ENCODE data around the gene RTBDN.
A peak's percentile ranks its signal among the peaks of the same experiment; 100 is the strongest.

The RTBDN gene

DNA sequence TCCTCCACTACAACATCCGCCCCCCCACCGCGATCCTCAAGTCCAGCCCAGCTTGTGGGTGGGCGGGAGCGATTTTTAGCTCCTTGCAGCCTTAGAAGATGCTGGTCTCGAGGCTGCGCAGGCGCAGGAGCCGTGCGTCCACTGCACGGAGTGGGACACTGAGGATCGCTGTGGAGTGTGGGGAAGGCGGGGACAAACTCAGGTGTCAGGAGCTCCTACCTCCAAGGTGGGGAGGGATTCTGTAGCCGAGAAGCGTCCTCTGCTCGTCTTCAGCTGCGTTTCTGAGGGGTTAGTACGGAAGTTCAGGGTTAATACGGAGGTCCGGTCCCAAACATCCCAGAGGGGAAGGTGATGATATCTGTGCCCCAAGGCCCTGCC is at the start of gene RTBDN:
Gene RTBDN, minus strand, starts transcription at position 14 of the 378 bp plus-strand sequence. CDS start 4,600 bp downstream, outside the sequence.
- intact Hi-C loops (cut with DNase I): no loop called here
- peak in 9 of 10 donors; percentile 24 to 95 (median 76) for DNase-seq

DNA sequence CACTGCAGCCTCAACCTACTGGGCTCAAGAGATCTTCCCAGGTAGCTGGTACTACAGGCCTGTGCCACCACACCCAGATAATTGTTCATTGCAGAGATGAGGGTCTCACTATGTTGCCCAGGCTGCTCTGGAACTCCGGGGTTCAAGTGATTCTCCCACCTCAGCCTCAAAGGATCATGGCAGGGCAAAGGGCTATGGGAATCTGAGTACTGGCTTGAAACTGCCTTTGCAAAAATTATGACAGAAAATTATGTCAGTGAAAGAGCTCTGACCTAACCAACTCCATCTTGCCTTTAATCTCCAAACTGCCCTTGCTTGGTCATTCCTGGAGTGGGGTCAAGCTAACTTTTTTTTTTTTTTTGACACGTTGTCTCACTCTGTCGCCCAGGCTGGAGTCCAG is 48.2 kb upstream of the RTBDN start:
- intact Hi-C loops (cut with DNase I): loop anchor here (10.0 kb wide), 1 partner anchor 52 kb away; the partner anchor contains the start of genes CALR and FARSA
- DNase-seq: no peak

DNA sequence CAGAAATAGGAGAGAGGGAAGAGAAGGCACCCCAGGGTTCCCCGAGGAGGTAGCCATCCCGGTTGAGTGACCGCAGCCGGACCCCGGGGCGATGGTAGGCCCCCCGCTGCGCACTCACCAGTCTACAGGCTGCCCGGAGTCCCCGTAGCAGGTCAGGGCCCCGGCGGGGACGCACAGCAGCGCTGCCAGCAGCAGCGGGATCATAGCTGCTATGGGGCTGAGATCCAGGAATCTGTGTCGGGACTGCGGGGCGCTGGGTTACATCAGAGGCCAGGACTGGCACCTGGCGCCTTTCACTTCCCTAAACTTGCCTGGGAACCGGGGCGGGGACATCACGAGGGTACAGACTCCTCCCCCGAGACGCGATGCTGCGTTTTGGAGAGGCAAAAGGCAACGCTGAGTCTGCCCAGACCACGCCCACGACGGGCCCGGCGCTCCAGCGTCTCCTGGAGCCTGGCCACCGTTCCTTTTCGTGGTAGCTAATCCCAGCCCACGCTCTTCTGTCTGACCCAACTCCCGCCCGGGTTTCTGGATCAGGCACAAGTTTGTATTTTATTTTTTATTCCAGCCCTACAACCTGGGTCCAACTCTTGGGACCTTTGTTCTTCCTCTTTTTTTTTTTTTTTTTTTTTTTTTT is 46.9 kb upstream of the RTBDN start, which contains the start of gene DNASE2:
Gene DNASE2, minus strand, starts transcription at position 278 of the 637 bp plus-strand sequence. Its CDS starts 74 bp downstream, at position 204.
- intact Hi-C loops (cut with DNase I): loop anchor here (10.0 kb wide), 1 partner anchor 54 kb away; the partner anchor contains the start of genes CALR and FARSA
- peak; percentile 76 to 98 (median 88) for DNase-seq

DNA sequence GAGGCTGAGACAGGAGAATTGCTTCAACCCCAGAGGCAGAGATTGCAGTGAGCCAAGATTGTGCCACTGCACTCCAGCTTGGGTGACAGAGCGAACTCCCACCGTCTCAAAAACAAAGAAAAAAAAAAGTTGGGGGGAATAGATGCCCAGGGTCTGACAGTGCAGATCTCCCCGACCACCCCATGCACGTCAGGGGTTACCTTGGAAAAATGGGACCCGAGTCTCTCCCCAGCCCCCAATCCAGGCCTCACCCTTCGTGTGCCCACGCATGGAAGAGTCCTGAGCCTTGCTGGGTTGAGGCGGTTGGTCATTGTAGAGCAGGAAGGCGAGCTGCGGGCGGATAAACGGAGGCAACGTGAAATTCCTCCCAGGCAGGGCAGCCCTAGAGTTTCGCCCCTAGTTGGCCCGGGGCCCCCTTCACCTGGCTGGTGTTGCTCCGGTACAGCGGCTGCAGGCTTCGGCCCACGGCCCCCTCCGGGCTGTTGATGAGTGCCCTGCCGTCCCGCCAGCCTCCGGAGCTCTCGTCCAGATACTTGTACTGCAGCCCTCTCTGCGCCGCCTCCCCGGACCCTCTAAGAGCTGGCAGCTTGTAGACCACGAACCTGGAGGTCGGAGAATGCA is 46.3 kb upstream of the RTBDN start:
- intact Hi-C loops (cut with DNase I): loop anchor here (10.0 kb wide), 1 partner anchor 54 kb away; the partner anchor contains the start of genes CALR and FARSA
- peak in 3 of 10 donors; percentile 25 to 86 (median 85) for DNase-seq

DNA sequence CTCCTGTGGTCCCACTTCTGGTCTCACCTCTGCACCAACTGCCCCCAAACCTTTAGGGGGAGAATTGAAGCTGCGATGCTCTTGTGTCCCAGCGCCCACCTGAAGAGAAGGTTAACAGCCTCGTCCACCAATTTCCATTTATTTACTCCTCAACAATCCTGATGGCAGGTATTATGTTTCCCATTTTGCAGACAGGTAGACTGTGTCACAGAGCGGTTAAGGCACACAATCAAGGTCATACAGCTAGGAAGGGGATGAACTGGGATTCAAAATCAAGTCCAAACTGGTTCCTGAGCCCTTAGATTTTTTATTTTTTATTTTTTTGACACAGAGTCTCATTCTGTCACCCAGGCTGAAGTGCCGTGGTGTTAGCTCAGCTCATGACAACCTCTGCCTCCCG is 40.7 kb upstream of the RTBDN start:
- no peak for DNase-seq
- intact Hi-C loops (cut with DNase I): no loop called here

DNA sequence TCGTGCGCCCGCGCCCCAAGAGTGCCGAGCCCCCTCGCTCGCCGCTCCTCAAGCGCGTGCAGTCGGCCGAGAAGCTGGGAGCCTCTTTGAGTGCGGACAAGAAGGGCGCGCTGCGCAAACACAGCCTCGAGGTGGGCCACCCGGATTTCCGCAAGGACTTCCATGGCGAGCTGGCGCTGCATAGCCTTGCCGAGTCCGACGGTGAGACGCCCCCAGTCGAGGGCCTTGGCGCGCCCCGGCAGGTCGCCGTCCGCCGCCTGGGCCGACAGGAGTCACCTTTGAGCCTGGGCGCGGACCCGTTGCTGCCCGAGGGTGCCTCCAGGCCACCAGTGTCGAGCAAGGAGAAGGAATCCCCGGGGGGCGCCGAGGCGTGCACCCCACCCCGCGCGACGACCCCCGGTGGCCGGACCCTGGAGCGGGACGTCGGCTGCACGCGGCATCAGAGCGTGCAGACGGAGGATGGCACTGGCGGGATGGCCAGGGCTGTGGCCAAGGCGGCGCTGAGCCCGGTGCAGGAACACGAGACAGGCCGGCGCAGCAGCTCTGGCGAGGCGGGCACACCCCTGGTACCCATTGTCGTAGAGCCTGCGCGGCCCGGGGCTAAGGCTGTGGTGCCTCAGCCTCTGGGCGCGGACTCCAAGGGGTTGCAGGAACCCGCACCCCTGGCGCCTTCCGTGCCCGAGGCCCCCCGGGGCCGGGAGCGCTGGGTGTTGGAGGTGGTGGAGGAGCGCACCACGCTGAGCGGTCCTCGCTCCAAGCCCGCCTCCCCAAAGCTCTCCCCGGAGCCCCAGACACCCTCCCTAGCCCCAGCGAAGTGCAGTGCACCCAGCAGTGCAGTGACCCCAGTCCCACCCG is 39.7 kb upstream of the RTBDN start:
- intact Hi-C loops (cut with DNase I): no loop called here
- DNase-seq: peak in 1 of 10 donors; percentile 78

DNA sequence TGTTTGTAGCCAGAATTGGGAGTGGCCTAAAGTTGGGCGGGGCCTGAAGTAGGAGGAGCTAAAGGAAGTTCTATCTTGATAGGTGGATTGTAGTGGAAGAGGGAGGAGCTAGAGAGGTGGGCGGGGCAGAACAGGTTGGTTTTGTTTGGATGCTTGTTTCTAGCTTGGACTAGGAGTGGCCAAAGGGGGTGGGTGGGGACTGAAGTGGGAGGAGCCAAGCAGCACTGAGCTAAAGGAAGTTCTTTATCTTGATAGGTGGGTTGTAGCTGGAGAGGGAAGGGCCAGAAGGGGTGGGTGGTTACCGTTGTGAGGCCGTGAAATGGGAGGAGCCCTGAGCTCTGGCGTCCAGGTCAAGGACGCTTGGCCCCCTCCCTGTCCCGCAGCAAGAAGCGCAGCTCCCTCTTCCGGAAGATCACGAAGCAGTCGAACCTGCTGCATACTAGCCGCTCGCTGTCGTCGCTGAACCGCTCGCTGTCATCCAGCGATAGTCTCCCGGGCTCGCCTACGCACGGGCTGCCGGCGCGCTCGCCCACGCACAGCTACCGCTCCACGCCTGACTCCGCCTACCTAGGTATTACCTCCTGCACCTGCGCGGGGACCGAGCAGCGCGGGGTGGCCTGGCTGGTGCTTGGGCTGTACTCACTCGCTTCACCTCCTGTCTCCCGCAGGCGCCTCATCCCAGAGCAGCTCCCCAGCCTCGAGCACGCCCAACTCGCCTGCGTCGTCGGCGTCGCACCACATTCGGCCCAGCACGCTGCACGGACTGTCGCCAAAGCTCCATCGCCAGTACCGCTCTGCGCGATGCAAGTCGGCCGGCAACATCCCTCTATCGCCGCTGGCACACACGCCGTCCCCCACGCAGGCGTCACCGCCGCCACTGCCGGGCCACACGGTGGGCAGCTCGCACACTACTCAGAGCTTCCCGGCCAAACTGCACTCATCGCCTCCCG is 38.8 kb upstream of the RTBDN start:
- peak in 2 of 10 donors; percentile 43 to 87 for DNase-seq

DNA sequence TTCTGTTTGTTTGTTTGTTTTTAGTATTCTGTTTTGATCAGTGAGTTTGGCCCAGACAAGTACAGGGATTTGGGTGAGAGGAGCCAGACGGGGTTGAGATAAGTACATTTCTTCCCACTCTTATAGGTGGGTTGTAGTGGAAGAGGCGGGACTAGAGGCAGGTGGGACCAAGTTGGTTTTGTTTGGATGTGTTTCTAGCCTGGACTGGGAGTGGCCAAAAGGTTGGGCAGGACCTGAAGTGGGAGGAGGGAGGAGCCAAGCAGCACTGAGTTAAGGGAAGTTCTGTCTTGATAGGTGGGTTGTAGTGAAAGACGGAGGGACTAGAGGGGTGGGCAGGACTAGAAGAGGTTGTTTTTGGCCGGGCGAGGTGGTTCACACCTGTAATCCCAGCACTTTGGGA is 37.9 kb upstream of the RTBDN start:
- intact Hi-C loops (cut with DNase I): no loop called here
- no peak for DNase-seq

More for the DNA sequence above, 38.8 kb upstream of the RTBDN start:
- intact Hi-C loops (cut with DNase I): no loop called here

DNA sequence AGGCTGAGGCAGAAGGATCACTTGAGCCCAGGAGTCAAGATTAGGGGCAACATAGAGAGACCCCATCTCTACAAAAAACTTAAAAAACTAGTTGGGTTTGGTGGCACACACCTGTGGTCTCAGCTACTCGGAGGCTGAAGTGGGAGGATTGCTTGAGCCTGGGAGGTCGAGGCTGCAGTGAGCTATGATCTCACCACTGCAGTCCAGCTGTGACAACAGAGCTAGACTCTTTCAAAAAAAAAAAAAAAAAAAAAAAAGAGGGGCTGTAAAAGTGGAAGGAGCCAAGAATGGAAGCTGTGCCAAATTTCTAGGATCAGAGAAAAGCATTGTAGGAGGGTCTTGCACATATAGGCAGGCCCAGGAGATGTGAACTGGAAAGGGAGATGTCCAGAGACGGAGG is 37.3 kb upstream of the RTBDN start:
- DNase-seq: no peak
- intact Hi-C loops (cut with DNase I): no loop called here

DNA sequence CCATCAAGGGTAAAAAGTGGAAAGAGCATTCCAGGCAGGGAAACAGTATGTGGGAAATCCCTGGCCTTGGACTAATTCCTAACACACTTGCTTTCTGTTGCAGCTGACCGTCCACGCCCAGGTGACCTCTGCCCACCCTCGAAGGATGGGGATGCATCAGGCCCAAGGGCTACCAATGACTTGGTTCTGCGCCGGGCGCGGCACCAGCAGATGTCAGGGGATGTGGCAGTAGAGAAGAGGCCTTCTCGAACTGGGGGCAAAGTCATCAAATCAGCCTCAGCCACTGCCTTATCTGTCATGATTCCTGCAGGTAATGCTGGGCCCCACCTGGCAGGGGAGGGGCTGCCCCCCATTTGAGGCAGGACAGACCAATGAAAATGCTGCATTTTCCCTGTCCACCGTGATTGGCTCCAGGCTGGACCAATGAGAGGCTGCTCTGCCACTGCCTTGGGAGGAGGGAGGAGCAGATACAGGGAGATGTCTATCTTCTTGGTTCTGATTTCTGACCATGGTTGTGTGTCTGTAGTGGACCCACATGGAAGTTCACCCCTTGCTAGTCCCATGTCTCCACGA is 34.2 kb upstream of the RTBDN start:
- DNase-seq: no peak
- intact Hi-C loops (cut with DNase I): no loop called here

DNA sequence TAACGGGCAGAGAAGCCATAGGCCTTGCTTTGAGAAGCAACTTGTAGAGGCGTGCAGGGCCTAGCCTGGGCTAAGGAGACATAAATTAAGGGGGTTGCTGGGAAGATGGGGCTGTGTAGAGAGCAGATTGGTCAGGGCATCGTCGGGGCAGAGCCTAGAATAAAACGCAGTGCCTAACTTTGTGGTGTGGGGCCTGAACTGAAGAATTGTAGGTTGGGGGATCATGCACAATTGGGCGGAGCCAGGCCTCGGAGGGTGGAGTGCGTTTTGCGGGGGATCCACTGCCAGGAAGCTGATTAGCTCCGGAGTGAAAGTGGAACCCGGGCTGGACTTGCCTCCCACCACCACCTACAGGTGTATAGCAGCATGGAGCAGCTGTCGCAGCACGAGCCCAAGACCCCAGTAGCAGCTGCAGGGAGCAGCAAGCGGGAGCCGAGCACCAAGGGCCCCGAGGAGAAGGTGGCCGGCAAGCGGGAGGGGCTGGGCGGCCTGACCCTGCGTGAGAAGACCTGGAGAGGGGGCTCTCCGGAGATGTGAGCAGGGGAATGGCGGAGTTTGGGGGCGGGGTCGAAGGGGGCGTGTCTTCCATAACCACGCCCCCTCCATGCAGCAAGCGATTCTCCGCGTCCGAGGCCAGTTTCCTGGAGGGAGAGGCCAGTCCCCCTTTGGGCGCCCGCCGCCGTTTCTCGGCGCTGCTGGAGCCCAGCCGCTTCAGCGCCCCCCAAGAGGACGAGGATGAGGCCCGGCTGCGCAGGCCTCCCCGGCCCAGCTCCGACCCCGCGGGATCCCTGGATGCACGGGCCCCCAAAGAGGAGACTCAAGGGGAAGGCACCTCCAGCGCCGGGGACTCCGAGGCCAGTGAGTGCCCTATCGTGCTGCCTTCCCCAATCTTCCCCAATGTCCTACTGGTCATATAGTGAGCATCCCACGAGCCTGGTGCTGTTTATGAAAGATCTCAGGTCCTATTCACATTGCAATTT is 33.0 kb upstream of the RTBDN start:
- intact Hi-C loops (cut with DNase I): no loop called here
- no peak for DNase-seq

DNA sequence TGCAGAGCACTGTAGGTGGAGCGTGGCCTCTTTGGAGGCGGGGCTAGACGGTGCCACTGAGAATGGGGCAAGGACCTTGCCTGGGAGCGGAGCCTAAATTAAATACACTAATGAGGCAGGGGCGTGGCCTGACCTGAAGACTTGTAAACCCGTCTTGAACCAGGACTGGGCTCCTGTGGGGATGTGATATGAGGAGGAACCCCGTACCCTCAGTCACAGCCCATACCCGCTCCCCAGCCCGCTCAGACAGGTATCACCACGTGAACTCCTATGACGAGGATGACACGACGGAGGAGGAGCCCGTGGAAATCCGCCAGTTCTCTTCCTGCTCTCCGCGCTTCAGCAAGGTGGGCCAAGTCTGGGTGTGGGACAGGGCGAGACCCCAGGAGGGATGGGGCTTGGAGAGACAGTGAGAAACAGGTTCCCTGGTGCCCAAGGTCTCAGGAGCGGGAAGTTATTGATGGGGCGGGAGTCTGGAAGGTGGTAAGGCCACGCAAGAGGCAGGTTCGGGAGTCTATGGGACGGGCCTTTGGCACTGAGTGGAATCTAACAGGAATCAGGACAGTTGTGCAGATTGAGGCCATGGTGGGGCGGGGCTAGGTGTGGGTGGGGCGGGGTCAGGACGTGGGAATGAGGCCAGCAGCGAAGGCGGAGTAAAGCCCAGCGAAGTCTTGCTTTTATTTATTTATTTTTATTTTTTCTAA is 32.2 kb upstream of the RTBDN start:
- intact Hi-C loops (cut with DNase I): no loop called here
- no peak for DNase-seq

DNA sequence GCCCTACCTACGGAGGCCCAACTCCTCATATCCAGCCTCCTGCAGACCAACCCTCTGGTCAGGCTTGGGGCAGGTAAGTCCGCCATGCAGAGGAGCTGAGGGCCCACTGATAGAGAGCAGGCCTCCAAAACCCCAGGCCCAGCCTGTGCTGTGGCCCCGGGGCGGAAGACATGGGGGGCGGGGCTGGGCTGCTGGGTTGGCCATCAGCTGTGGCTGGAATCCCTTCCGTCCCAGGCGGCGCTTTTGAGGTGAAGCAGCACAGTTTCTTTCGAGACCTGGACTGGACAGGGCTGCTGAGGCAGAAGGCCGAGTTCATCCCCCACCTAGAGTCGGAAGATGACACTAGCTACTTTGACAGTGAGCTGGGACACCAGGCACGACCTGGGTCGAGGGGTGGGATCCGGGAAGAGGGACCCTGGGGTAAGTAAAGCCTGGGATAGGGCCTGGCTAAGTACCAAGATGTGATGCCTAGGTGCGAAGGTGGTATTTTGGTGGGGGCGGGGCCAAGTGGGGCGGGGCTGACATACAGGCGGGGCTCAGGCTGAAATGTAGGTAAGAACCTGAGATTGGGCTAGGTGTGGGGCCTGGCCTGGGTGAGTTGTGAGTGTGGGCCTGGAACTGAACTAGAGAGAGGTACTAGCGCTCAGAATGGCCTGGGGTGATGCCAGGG is 31.5 kb upstream of the RTBDN start:
- DNase-seq: no peak
- intact Hi-C loops (cut with DNase I): no loop called here

DNA sequence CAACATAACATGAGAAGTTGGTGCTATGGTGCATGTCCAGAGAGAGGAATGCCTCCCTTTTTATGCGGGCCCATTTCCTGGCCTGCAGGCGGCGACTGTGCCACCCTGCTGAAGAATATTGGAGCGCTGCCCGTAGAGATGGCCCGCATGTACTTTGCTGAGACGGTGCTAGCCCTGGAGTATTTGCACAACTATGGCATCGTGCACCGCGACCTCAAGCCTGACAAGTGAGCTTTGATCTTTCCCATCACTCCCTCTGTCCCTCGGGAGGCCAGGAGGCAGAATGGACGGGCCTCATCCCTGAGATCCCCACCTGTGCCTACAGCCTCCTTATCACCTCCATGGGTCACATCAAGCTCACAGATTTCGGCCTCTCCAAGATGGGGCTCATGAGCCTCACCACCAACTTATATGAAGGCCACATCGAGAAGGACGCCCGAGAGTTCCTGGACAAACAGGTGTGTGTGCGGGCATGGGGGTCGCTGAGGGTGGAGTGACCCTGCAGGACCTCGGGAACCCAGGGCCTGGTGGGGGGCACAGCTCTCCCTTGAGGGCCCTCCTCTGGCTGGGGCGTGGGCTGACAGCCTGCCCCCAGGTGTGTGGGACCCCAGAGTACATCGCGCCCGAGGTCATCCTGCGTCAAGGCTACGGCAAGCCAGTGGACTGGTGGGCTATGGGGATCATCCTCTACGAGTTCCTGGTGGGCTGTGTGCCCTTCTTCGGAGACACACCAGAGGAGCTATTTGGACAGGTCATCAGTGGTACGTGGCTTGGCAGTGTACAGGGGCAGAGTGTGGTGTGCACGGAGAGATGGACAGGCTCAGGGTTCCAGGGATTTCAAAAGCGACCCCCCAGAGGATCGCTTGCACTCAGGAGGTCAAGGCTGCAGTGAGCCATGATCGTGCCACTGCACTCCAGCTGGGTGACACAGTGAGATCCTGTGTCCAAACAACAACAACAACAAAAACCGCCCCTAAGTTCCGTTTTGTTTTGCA is 30.6 kb upstream of the RTBDN start:
- DNase-seq: no peak
- intact Hi-C loops (cut with DNase I): no loop called here

DNA sequence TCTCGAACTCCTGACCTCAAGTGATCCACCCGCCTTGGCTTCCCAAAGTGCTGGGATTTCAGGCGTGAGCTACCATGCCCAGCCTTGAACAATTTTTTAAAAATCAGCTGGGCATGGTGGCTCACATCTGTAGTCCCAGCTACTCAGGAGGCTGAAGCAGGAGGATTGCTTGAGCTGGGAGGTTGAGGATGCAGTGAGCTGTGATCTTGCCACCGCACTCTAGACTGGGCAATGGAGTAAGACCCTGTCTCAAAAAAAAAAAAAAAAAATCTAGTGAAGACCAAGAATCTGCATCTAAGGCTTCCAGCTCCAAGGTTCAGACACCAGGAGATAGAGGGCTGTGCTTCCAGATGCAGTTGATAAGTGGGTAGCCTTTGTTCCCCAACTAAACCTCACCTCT is 29.8 kb upstream of the RTBDN start:
- DNase-seq: no peak
- intact Hi-C loops (cut with DNase I): no loop called here

DNA sequence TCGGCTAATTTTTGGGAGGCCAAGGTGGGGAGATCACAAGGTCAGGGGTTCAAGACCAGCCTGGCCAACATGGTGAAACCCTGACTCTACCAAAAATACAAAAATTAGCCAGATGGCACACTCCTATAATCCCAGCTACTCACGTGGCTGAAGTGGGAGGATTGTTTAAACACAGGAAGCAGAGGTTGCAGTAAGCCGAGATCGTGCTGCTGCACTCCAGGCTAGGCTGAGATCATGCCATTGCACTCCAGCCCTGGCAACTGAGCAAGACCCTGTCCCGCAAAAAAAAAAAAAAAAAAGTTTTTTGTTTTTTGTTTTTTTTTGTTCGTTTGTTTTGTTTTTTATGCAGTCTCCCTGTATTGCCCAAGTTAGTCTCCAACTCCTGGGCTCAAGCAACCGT is 25.2 kb upstream of the RTBDN start:
- no peak for DNase-seq
- intact Hi-C loops (cut with DNase I): no loop called here

Measured in posterior cingulate gyrus (tissue), 11 donors.